Dermis blood vessel endothelial cell (primary cell): ENCODE measurements around the gene HECTD2. TPM values are rescaled to one million over a fixed set of nuclear protein-coding genes. Genes with fewer than 3 reads are reported as not detected.
"Not testable (repeated sequence)": the region's sequence is repeated elsewhere in the genome, so short reads cannot be mapped to it uniquely, and the experiment has no call there.

ENCODE experiments used
- DNase-seq: peaks from one replicate; pipeline ENCODE4 v3.0.0; 2010
- total RNA-seq: library from RNA; depleted of rRNA; stranded (reverse); fragments of >200 nt; gene quantifications from 2 replicates; pipeline ENCODE4 v1.2.3, GENCODE V29; 2014

Gene HECTD2
- total RNA-seq, 1 donor from 2014 or later = 8.5 TPM

- no peak for DNase-seq
Measured at GRCh38 chr10:91477236-91477635, 67.1 kb downstream of the HECTD2 start.

DNA sequence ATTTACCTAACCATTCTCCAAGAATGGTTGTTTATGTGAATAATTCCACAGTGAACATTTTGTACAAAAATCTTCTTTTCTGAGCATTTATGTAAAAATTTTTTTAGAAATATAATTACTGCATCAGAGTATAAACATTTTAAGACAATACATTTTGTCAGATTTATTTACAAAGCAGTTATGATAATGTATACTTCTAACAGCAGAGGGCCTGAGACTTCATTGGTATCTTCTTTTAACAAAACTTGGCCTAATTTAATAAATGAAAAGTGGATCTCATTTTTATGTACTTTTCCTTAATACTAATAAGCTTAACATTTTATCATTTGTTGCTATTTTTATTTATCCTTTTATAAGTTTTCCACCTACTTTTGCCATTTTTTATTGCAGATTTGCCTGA is 69.4 kb downstream of the HECTD2 start:
- no peak for DNase-seq

- no peak for DNase-seq
Measured at GRCh38 chr10:91487911-91488582, 77.9 kb downstream of the HECTD2 start.

DNA sequence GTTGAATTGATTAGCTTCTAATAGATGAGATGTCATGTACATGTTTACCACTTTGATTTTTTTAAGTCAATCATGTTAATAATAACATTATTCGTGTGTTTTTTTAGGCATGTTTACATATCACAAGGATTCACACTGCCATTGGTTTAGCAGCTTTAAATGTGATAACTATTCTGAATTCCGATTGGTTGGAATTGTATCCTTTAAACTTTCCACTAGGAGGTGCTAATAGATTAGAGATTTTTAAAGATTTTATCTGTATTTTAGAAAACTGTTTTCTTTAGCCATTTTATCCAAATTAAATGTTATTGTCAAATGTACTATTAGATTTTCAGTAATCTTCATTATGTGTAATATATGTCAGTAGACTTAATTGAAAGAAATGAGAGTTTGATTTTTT is 83.2 kb downstream of the HECTD2 start:
- peak; percentile 46 for DNase-seq

GRCh38 chr10:91495402-91495801 is 85.3 kb downstream of the HECTD2 start:
- no peak for DNase-seq

- no peak for DNase-seq
Measured at GRCh38 chr10:91496016-91496415, 85.9 kb downstream of the HECTD2 start.

DNA sequence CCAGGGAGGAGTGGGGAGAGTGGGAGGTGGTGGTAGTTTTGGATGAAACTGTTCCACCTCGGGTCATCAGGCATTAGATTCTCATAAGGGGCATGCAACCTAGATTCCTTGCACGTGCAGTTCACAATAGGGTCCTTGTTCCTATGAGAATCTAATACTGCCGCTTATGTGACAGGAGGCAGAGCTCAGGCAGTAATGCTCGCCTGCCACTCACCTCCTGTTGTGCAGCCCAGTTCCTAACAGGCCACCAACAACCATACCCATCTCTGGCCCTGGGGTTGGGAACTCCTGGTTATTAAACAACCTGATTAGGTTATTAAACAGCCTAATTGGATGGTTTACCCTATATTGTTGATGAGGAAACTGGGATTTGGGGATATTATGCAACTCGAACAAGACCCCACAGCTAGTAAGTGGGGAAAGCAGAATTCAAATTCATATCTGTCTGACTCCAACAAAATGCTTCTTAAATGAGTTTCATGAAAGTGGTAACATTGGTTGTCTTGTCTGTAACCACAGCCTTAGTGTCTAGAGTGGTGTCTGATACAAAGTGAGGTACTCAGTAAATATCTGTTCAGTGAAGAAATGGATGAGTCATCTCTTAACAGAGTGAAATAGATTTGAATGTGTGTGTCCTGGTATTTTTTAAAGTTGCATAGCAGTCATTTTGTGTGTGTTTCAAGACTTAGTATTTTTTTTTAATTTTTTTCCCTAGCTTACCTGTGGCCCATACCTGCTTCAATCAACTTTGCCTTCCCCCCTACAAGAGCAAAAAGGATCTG is 101.6 kb downstream of the HECTD2 start:
- no peak for DNase-seq

GRCh38 chr10:91512458-91512857 is 102.3 kb downstream of the HECTD2 start:
- no peak for DNase-seq

DNA sequence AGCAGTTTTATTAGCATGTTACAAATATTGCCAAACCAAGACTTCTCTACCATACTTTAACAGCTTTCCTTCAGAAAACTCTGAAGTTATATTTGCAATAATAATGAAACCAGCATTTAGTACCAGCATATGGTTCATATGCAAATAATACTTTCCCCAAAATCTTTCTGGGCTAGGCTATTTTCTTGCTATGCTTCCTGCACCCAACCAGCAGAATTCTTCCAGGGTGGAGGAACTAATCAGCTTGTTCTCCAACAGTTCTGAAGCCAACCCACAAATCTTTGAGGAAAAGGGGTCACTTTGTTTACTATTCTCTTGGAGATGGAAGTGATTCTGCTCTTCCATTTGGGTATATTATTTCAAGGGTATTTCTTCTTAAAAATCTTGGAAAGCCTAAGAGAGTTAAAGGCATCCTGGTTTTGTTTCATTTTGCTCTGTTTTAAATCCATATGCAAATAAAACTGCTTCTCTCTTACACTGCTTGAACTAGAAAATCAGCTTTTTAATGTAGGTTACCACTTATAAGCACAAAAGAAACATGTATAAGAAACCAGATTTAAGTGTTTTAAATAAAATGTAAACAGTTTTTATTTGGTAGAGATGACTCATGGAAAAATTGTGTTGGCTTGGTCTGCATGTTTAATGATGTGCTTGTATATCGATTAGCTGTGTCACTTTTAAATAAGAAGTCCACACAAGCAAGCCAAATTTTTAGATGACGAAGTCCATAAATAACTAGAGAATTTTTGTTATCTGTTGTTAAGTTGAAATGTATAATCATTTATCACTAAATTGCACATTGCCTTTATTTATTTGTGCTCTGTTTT is 103.7 kb downstream of the HECTD2 start:
- no peak for DNase-seq

GRCh38 chr10:91514787-91515186 is 104.6 kb downstream of the HECTD2 start:
- no peak for DNase-seq

GRCh38 chr10:91517394-91517793 is 107.2 kb downstream of the HECTD2 start:
- no peak for DNase-seq

DNA sequence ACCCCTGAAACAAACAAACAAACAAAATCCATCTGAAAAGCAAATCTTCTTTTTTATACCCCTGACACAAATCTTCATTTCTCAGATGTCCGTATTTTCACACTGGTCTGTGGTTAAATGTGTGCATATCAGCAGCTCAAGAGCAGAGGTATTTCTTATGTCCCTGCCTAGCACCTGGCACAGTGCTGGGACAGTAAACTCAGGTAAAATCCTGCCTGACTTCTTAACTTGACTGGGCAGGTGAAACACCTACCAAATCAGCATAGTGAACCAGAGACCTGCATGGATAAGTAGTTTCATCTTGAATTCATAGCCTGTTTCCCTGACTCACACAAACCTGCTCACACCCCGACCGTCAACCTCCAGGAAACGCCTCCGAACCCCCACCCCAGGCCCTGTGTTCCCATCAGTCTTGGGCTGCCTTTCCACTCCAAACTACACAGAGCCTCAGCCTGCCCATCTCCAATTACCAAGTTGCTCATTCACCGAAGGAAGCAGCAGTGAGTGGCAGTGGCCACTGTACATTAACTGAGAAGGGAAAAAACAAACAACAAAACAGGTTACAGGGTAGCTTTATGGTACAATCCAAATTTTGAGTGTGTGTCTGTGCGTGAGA is 109.9 kb downstream of the HECTD2 start:
- DNase-seq = no peak

- DNase-seq = no peak
Measured at GRCh38 chr10:91520661-91521060, 110.5 kb downstream of the HECTD2 start.

DNA sequence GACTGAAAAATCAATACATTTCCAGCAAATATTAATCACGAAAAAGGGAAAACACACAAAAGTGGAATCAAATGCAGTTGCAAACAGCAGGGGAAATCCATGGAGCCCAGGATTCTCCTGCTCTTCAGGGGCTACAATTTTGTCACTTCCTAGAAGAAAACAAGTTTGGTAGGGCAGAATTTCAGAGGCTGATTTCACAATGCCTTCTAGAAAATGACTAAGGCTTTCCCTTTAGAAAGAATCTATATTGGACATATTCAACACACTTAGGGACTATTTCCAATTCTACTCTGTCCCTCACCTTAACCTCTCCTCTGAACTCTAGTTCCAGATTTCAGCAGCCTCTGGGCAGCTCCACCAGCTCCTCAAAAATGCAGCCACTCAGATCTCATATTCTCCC is 111.3 kb downstream of the HECTD2 start:
- DNase-seq = no peak

DNA sequence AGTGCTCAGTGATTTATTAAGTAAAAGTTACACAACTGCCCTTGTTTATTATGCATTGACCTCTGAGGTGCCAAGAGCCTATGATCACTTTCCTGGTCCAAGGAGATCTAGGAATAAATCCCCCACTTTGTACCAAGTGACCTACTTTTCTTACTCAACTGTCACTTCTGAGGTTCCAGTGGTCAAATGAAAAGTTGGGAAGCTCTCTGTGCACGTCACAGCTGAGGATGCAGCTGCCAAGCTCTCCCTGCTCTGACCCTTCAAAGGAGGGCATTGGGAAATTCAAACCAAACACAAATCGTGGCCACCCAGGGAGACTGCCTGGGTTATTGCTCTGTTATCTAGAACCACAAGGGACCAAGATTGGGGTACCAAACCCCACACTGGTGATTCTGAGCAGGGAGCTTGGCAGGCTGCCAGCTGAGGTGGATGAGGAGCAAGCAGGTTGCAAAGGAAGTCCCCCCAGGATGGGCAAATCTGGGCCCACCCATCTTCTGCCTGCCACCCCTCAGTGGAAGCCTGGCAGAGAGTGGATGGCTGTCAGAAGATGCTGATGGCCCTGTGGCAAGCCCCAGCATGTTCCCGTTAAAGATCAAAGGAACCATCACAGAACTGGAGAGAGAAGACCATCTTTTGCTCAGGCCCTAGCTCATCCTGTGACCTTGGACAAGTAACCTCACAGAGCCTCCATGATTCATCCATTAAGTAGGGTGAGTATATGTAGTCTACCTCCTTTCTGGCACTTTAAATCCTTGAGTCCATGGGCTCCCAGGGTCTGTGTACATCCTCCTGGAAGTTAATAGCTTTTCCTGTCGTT is 116.0 kb downstream of the HECTD2 start:
- no peak for DNase-seq

DNA sequence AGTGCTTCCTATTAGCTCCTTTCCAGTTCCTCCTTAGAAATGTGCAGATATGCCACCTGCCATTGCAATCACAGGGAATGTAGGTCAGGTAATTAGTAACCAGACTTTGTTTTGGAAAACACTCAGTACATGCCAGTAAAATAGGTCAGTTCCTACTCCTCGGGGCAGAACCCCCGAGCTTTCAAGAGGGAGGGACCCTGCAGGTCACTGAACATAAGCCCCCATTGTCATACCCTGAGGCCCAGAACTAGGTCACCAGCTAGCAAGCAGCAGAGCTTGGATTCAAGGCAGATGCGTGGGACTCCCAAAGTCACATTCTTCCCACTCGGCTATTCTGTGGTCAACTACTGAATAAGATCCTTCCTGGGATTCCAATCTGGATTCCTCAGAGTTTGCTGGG is 117.9 kb downstream of the HECTD2 start:
- DNase-seq = no peak

- DNase-seq = no peak
Measured at GRCh38 chr10:91528768-91529167, 118.6 kb downstream of the HECTD2 start.

- not testable (repeated sequence) for DNase-seq
Measured at GRCh38 chr10:91534789-91535188, 124.6 kb downstream of the HECTD2 start.

DNA sequence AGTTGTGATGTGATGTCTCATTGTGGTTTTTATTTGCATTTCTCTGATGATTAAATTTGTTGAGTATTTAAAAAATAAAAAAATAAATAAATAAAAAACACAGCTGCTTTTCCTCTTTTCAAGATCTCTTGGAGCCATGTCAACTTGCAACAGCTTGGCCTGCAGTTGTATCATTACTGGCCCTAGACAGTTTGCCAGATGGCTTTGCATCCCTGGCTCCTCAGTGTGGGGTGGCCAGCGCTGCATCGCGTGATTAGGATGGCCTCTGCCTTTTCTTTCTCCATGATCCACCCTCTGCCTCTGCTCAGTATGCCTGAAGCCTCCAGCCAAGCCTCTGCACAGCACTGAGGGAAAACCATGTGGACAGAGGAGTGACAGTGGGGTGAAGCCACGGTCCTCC is 126.0 kb downstream of the HECTD2 start:
- no peak for DNase-seq

DNA sequence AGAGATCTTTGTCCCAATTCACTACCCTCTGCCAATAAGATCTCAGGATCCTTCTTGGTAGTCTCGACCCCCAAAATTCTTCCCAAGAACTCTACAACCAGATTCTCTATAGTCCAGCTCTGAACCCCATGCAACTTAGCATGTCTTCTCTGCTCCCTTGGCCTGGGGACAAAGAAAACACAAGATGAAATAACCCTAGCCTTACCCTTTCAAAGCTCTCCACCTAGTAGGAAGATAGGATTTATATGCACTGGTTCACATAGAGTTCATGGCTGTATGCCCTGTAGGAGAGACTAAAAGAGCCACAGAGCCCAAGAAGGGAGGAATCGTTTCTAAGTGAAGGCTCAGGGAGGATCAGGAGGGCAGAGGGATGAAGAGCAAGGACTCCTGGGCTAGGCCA is 126.6 kb downstream of the HECTD2 start:
- no peak for DNase-seq

DNA sequence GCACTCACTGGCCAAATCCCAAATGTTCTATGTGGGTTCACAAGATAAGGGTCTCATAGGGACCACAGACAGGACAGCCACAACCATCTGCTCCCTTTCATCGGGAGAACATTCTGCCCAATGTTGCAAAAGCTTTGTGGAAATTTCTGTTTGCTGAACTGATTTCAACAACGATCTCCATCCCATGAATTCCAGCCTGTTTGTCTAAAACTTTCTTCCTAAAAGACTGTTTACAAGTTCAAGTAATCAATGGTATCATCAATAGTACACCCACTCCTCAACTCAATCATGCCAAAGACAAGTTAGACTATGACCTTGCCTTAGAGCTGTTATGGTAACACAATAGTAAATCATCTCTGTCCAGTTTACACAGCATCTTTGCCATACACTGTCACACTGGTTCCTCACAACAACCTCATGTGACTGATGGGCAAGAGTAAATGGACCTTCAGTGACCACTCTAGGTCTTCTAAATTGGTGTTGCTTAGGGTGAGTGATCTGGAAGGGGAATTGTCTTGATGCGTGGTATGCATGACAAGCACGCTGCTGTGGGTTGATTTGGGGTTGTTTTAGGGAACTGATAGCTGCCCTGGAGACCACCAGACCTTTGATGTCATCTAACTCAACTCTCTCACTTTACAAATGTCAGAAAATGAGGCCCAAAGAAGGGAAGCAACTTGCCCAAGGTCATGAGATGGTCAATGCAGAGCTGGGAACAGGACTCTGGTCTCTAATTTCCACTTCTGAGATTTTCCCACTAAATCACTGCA is 127.7 kb downstream of the HECTD2 start:
- DNase-seq = no peak
